B cell (primary cell): ENCODE measurements around the gene ALG3. TPM values are rescaled to one million over a fixed set of nuclear protein-coding genes. Genes with fewer than 3 reads are reported as not detected.
A peak's percentile ranks its signal among the peaks of the same experiment; 100 is the strongest.

Experiments
- ATAC-seq: fragments of 200-7000 bp; cut with Tn5 transposase; one replicate; pipeline ENCODE4 v1.10.0; 2021; ENCODE audit warnings: low read depth, mild to moderate bottlenecking, moderate number of reproducible peaks, moderate library complexity
- CTCF ChIA-PET: fragments of 350-600 bp; sonication (Branson Sonifier 250); formaldehyde crosslinking; loops from one replicate; lab custom pipeline; 2021; ENCODE audit warnings: antibody characterized with exemption, inconsistent platforms; lab: Charles Lee
- POLR2A ChIA-PET: fragments of 350-600 bp; sonication (Branson Sonifier 250); formaldehyde crosslinking; loops from one replicate; lab custom pipeline; 2021; ENCODE audit warnings: antibody characterized with exemption; lab: Charles Lee
- DNase-seq: peaks from one replicate; pipeline ENCODE4 v3.0.0; 2013
- H2AFZ ChIP-seq: 2 replicates; pipeline ENCODE4 v1.6.1; 2012; ENCODE audit warnings: mild to moderate bottlenecking, low read depth, low read length; ENCODE audit not compliant: insufficient read depth, poor library complexity, severe bottlenecking
- H3K27ac ChIP-seq, 2 donors: 1 replicate in 1 of 2; 2 replicates in 1 of 2; pipeline ENCODE4 v1.5.1; 2012 to 2013; ENCODE audit warnings: low read length in 2 of 2, mild to moderate bottlenecking in 2 of 2, moderate library complexity in 1 of 2
- H3K27me3 ChIP-seq, 4 experiments: fragments of 200-600 bp in 1 of 4; sonication (generic) in 1 of 4; replicated peaks in 1 of 4; 1 replicate in 2 of 4; 2 replicates in 2 of 4; pipeline versions ENCODE4 v1.6.1 to v1.7.0; 2013 to 2016; ENCODE audit warnings: low read length in 3 of 4, mild to moderate bottlenecking in 2 of 4, mixed read lengths in 1 of 4, moderate library complexity in 1 of 4; ENCODE audit not compliant: insufficient read depth in 4 of 4, control insufficient read depth in 3 of 4; ENCODE audit errors: control extremely low read depth in 1 of 4
- H3K36me3 ChIP-seq, 2 experiments: replicated peaks in 1 of 2; 1 replicate in 1 of 2; 2 replicates in 1 of 2; pipeline versions ENCODE4 v1.6.1 to v1.7.1; 2013; ENCODE audit warnings: low read length in 1 of 2; ENCODE audit not compliant: insufficient read depth in 2 of 2, control insufficient read depth in 1 of 2; ENCODE audit errors: control extremely low read depth in 1 of 2, extremely low read depth in 1 of 2
- H3K4me1 ChIP-seq, 2 donors: fragments of 200-600 bp in 1 of 2; sonication (generic) in 1 of 2; 1 replicate in 1 of 2; 2 replicates in 1 of 2; pipeline versions ENCODE4 v1.5.1 to v1.6.1; 2013 to 2017; ENCODE audit warnings: low read length in 2 of 2; ENCODE audit not compliant: control insufficient read depth in 2 of 2, insufficient read depth in 2 of 2
- H3K4me2 ChIP-seq: replicated peaks from 2 replicates; pipeline ENCODE3; 2012; ENCODE audit warnings: mild to moderate bottlenecking, low read depth, low read length; ENCODE audit not compliant: poor library complexity, severe bottlenecking
- H3K4me3 ChIP-seq, 5 experiments: fragments of 200-600 bp in 1 of 5; sonication (generic) in 1 of 5; 1 replicate in 3 of 5; 2 replicates in 2 of 5; pipeline versions ENCODE4 v1.5.1 to v1.7.0; 2011 to 2016; ENCODE audit warnings: low read length in 4 of 5, mild to moderate bottlenecking in 4 of 5, low read depth in 2 of 5, control low read depth in 1 of 5, moderate library complexity in 1 of 5; ENCODE audit not compliant: insufficient read depth in 1 of 5; ENCODE audit errors: control extremely low read depth in 1 of 5, extremely low read depth in 1 of 5
- H3K79me2 ChIP-seq: fragments of 200-600 bp; sonication (generic); one replicate; pipeline ENCODE4 v1.6.0; 2016; ENCODE audit warnings: low read length; ENCODE audit not compliant: control insufficient read depth, insufficient read depth
- H3K9ac ChIP-seq: fragments of 200-600 bp; sonication (generic); 2 replicates; pipeline ENCODE4 v1.6.1; 2017; ENCODE audit warnings: mild to moderate bottlenecking, low read length, moderate library complexity
- H3K9me3 ChIP-seq, 3 donors: one replicate each; pipeline versions ENCODE4 v1.6.1 to v1.7.1; 2013; ENCODE audit warnings: low read length in 2 of 3; ENCODE audit not compliant: control insufficient read depth in 2 of 3, insufficient read depth in 1 of 3; ENCODE audit errors: control extremely low read depth in 1 of 3
- H4K20me1 ChIP-seq: 2 replicates; pipeline ENCODE4 v1.6.0; 2012; ENCODE audit warnings: mild to moderate bottlenecking, low read length; ENCODE audit not compliant: insufficient read depth, control insufficient read depth, poor library complexity, severe bottlenecking
- H3K27ac Mint-ChIP-seq: one replicate; pipeline ENCODE4 v1.8.0; 2021; ENCODE audit warnings: mixed read lengths
- H3K27me3 Mint-ChIP-seq: one replicate; pipeline ENCODE4 v1.8.0; 2021; ENCODE audit warnings: mixed read lengths
- H3K4me1 Mint-ChIP-seq: one replicate; pipeline ENCODE4 v1.8.0; 2021; ENCODE audit warnings: mixed read lengths
- H3K4me3 Mint-ChIP-seq: one replicate; pipeline ENCODE4 v1.8.0; 2021; ENCODE audit warnings: mixed read lengths
- H3K9me3 Mint-ChIP-seq: one replicate; pipeline ENCODE4 v1.8.0; 2022; ENCODE audit warnings: mixed read lengths; ENCODE audit not compliant: insufficient read depth
- EZH2 ChIP-seq: IDR thresholded peaks from 2 replicates; pipeline ENCODE4 v1.6.1; 2012; ENCODE audit warnings: borderline replicate concordance, low read depth, mild to moderate bottlenecking, moderate library complexity, low read length; ENCODE audit not compliant: insufficient read depth, poor library complexity, severe bottlenecking
- WGBS: methylation state at CpG from one replicate; pipeline ENCODE4 v1.1.5; 2013; ENCODE audit warnings: missing lambda C conversion rate; ENCODE audit not compliant: insufficient coverage; 5-methylcytosine and 5-hydroxymethylcytosine counted together
- intact Hi-C: fragments of 100-400 bp; cut with micrococcal nuclease; formaldehyde crosslinking; loops from one replicate; pipeline ENCODE4 v1.10.0; 2022
- polyA plus RNA-seq: library from polyadenylated mRNA; depleted of rRNA; stranded (reverse); fragments of >200 nt; gene quantifications from 2 replicates; pipeline ENCODE4 v1.2.3, GENCODE V29; 2012
- total RNA-seq, 2 donors: library from RNA; stranded (reverse); fragments of 120-200 nt in 1 of 2; gene quantifications; 1 replicate in 1 of 2; 2 replicates in 1 of 2; pipeline versions ENCODE4 v1.2.3 to v1.2.4, GENCODE V29; 2013 to 2022
- TF ChIP-seq, protein P1 (sequence below): fragments of 200-600 bp; IDR thresholded peaks from one replicate; pipeline ENCODE4 v1.8.0; 2022; ENCODE audit warnings: antibody characterized with exemption, mild to moderate bottlenecking

Gene ALG3
- total and polyA plus RNA-seq, 2 donors (not counting 1 experiment from before 2014, with no cell fraction given), result 36.1 to 38.6 TPM

DNA sequence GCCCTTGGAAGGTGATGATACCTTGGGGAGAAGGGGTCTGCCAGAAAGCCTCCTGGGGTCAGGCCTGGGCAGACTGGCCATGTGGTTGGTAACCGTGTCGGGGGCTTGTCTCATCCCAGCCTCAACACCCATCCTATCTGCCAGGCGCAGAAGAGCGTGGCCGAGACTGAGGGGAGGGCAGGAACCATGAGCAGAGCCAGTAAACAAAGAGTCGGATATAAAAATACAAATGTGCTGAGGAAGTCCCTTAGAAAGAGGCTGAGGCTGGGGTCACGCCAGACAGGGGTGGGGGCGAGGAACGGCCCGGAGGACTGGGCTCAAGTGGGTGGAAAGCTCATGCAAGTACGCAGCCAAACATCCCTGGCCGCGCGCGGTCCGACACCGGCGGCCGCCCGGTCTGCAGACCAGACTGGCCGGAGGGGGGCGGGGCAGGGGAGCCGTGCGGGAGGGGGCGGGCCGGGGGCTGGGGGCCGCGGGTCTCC, 10.7 kb upstream of the ALG3 start:
- intact Hi-C loops, result no loop called here

DNA sequence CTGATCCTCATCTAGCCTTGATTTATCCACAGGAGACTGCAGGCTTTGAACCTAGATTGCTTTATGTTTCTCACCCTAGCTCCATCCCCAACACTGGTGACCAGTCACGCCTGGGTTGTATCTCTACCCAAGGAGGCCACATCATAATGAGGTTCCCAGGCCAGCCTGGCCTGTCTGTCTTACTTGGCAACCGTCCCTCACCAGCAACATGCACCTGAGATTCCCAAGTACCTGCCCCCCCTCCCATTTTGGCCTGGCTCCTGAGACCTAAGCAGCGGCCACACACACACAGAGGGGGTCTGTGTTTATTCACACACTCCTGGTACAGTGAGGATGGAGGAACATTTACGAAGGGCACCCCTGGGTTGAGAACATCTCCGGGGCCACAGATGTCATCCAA, 10.2 kb upstream of the ALG3 start:
- H3K4me3 ChIP-seq, result no peak overlapping the region
- peaks cover 7% of the 10 kb centered on the region for H4K20me1 ChIP-seq
- 97% methylated on average over 4 of the region's 5 CpGs for WGBS
- no peaks in the 10 kb centered on the region for H3K36me3 ChIP-seq
- H3K27me3 ChIP-seq, result peaks cover 0 to 48% (median 22%) of the 10 kb centered on the region in 4 experiments
- H3K27me3 Mint-ChIP-seq, result peaks cover 33% of the 10 kb centered on the region
- peak overlapping the region; percentile 74 for H3K4me3 Mint-ChIP-seq
- H3K9me3 Mint-ChIP-seq, result no peaks in the 10 kb centered on the region
- H3K9ac ChIP-seq, result no peak overlapping the region
- peaks cover 0 to 4% (median 0%) of the 10 kb centered on the region in 3 donors for H3K9me3 ChIP-seq
- DNase-seq (no peak), ATAC-seq (no peak)
- no peak overlapping the region for H3K27ac Mint-ChIP-seq
- no peaks in the 10 kb centered on the region for H3K79me2 ChIP-seq
- H3K4me2 ChIP-seq, result no peak overlapping the region
- peaks cover 24% of the 10 kb centered on the region for H3K4me1 Mint-ChIP-seq
- no peak overlapping the region for H3K27ac ChIP-seq
- no peak overlapping the region for H2AFZ ChIP-seq
- TF ChIP-seq EZH2, result no peak
- TF ChIP-seq, protein P1, sequence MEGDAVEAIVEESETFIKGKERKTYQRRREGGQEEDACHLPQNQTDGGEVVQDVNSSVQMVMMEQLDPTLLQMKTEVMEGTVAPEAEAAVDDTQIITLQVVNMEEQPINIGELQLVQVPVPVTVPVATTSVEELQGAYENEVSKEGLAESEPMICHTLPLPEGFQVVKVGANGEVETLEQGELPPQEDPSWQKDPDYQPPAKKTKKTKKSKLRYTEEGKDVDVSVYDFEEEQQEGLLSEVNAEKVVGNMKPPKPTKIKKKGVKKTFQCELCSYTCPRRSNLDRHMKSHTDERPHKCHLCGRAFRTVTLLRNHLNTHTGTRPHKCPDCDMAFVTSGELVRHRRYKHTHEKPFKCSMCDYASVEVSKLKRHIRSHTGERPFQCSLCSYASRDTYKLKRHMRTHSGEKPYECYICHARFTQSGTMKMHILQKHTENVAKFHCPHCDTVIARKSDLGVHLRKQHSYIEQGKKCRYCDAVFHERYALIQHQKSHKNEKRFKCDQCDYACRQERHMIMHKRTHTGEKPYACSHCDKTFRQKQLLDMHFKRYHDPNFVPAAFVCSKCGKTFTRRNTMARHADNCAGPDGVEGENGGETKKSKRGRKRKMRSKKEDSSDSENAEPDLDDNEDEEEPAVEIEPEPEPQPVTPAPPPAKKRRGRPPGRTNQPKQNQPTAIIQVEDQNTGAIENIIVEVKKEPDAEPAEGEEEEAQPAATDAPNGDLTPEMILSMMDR, result no peak
- intact Hi-C loops, result no loop called here
- POLR2A ChIA-PET, result no interaction called here
- H3K4me1 ChIP-seq, result peaks cover 27% of the 10 kb centered on the region in 2 donors
- CTCF ChIA-PET, result interaction anchor here (2.6 kb wide), 1 partner anchor 31 kb away, joined by 9 read pairs; no protein-coding TSS in a partner anchor

More for the DNA sequence above, 10.7 kb upstream of the ALG3 start:
- Histone ChIP-seq H3K9ac (no peak overlapping the region), H3K27ac (no peak overlapping the region), H2AFZ (no peak overlapping the region), H4K20me1 (peaks cover 7% of the 10 kb centered on the region), H3K4me2 (peak overlapping the region; percentile 8), H3K36me3 (no peaks in the 10 kb centered on the region), H3K79me2 (no peaks in the 10 kb centered on the region), H3K4me3 (no peak overlapping the region), H3K27me3 (peaks cover 0 to 53% (median 23%) of the 10 kb centered on the region in 4 experiments), H3K4me1 (peaks cover 27% of the 10 kb centered on the region in 2 donors), H3K9me3 (peaks cover 0 to 4% (median 0%) of the 10 kb centered on the region in 3 donors)
- ChIA-PET POLR2A (no interaction called here), CTCF (interaction anchor here (1.5 to 2.6 kb wide), 2 partner anchors 10 to 32 kb away, joined by 3 to 9 read pairs; partner anchors contain the start of gene EEF1AKMT4)
- DNase-seq (no peak), ATAC-seq (no peak)
- Mint-ChIP-seq H3K4me1 (peaks cover 24% of the 10 kb centered on the region), H3K27ac (no peak overlapping the region), H3K4me3 (peak overlapping the region; percentile 74), H3K27me3 (peaks cover 36% of the 10 kb centered on the region), H3K9me3 (no peaks in the 10 kb centered on the region)
- TF ChIP-seq, protein P1, result no peak
- no peak for TF ChIP-seq EZH2
- 26% methylated on average over 19 of the region's 28 CpGs for WGBS
